K562 (cell line): ENCODE results near the gene HPS5. TPM values are rescaled to one million over a fixed set of nuclear protein-coding genes. Genes with fewer than 3 reads are reported as not detected.

ENCODE experiments used
- AFF4 ChIP-seq: sonication (generic); formaldehyde crosslinking; IDR thresholded peaks from 2 replicates; pipeline ENCODE4 v1.8.0; 2023; ENCODE audit warnings: mild to moderate bottlenecking, missing genetic modification reagents
- CBFA2T2 ChIP-seq: fragments of 450-650 bp; conservative IDR thresholded peaks from 2 replicates; pipeline ENCODE4 v1.6.1; 2017; ENCODE audit warnings: mild to moderate bottlenecking
- CXXC5 ChIP-seq: fragments of 250-450 bp; sonication (Bioruptor Pico); IDR thresholded peaks from 2 replicates; pipeline ENCODE4 v1.8.0; 2022; ENCODE audit warnings: inconsistent platforms, mild to moderate bottlenecking, moderate library complexity
- E4F1 ChIP-seq: fragments of 250-450 bp; sonication (Bioruptor Pico); IDR thresholded peaks from 2 replicates; pipeline ENCODE4 v1.5.0; 2021; ENCODE audit warnings: mild to moderate bottlenecking, borderline replicate concordance
- EZH2 ChIP-seq: IDR thresholded peaks from 2 replicates; pipeline ENCODE4 v1.6.1; 2012; ENCODE audit warnings: low read depth, mild to moderate bottlenecking, inconsistent platforms, low read length, borderline replicate concordance
- GTF2E2 ChIP-seq: fragments of 200-800 bp; sonication (Bioruptor generic); IDR thresholded peaks from 2 replicates; pipeline ENCODE4 v1.6.1; 2016; ENCODE audit warnings: missing genetic modification characterization, missing compliant biosample characterization
- HNRNPH1 ChIP-seq: fragments of 200-400 bp; formaldehyde crosslinking; optimal IDR thresholded peaks from 2 replicates; pipeline ENCODE3; 2017; ENCODE audit warnings: low read depth, mild to moderate bottlenecking, low read length, moderate library complexity
- KDM4B ChIP-seq, 2 experiments: fragments of 450-650 bp in 1 of 2; sonication (generic) in 1 of 2; IDR thresholded peaks; 2 replicates each; pipeline ENCODE4 v1.6.1; 2016 to 2017; ENCODE audit warnings: borderline replicate concordance in 2 of 2, antibody characterized with exemption in 1 of 2, low read depth in 1 of 2, mild to moderate bottlenecking in 1 of 2
- KLF6 ChIP-seq: fragments of 250-450 bp; sonication (Bioruptor Pico); IDR thresholded peaks from 2 replicates; pipeline ENCODE4 v1.4.0; 2020; ENCODE audit warnings: mild to moderate bottlenecking, moderate library complexity, borderline replicate concordance
- MIER1 ChIP-seq: fragments of 450-650 bp; IDR thresholded peaks from 2 replicates; pipeline ENCODE4 v1.6.1; 2016; ENCODE audit warnings: antibody characterized with exemption, mild to moderate bottlenecking, low read depth
- NCOA4 ChIP-seq: fragments of 450-650 bp; IDR thresholded peaks from 2 replicates; pipeline ENCODE4 v1.6.1; 2018; ENCODE audit warnings: mild to moderate bottlenecking; ENCODE audit not compliant: partially characterized antibody
- NCOR1 ChIP-seq: fragments of 450-650 bp; IDR thresholded peaks from 2 replicates; pipeline ENCODE4 v1.6.1; 2016; ENCODE audit warnings: mild to moderate bottlenecking, moderate library complexity
- PPARD ChIP-seq: fragments of 250-450 bp; sonication (Bioruptor Pico); IDR thresholded peaks from 2 replicates; pipeline ENCODE4 v1.8.0; 2022; ENCODE audit warnings: inconsistent platforms, mild to moderate bottlenecking, moderate library complexity
- SETDB1 ChIP-seq: IDR thresholded peaks from one replicate; pipeline ENCODE4 v1.6.1; 2012; ENCODE audit warnings: low read length, control low read depth, inconsistent platforms
- SMARCA5 ChIP-seq: fragments of 450-650 bp; IDR thresholded peaks from 2 replicates; pipeline ENCODE4 v1.6.1; 2016
- SRSF7 ChIP-seq: fragments of 200-400 bp; formaldehyde crosslinking; optimal IDR thresholded peaks from 2 replicates; pipeline ENCODE3; 2017; ENCODE audit warnings: mild to moderate bottlenecking, low read depth, low read length
- STAT6 ChIP-seq: sonication (generic); formaldehyde crosslinking; IDR thresholded peaks from 2 replicates; pipeline ENCODE4 v1.8.1; 2023; ENCODE audit warnings: mild to moderate bottlenecking, missing genetic modification reagents
- U2AF1 ChIP-seq: fragments of 200-400 bp; formaldehyde crosslinking; optimal IDR thresholded peaks from 2 replicates; pipeline ENCODE3; 2017; ENCODE audit warnings: mild to moderate bottlenecking, low read depth, low read length, moderate library complexity
- ZNF263 ChIP-seq: sonication (generic); formaldehyde crosslinking; IDR thresholded peaks from 2 replicates; pipeline ENCODE4 v1.8.0; 2022; ENCODE audit warnings: mild to moderate bottlenecking, missing genetic modification reagents, borderline replicate concordance
- polyA plus RNA-seq, 8 experiments: library from polyadenylated mRNA; depleted of rRNA in 4 of 8; stranded (reverse) in 5 of 8; unstranded in 3 of 8; fragments of >200 nt; fragmentation: Nextera tagmentation in 2 of 8; fragmentation: Illumina TruSeq in 1 of 8; extraction: Ambion mirVana in 2 of 8; extraction: Trizol in 1 of 8; gene quantifications; 2 replicates each; pipeline versions ENCODE4 v1.2.1 to v1.2.3, GENCODE V29; 2011 to 2014; ENCODE audit warnings: inconsistent platforms in 1 of 8, missing spikeins in 1 of 8
- total RNA-seq, 7 experiments: library from RNA; depleted of rRNA in 6 of 7; stranded (reverse); fragments of >200 nt in 6 of 7; fragmentation: Illumina TruSeq in 2 of 7; extraction: Trizol in 2 of 7; gene quantifications; 2 replicates each; pipeline versions ENCODE4 v1.2.1 to v1.2.3, GENCODE V29; 2011 to 2021; ENCODE audit warnings: low replicate concordance in 1 of 7

The HPS5 gene
- total and polyA plus RNA-seq, 9 of the 15 experiments (the other 6 are each of a cell fraction or from before 2014, with no cell fraction given) = 12.2 to 28.1 (median 16.8) TPM

GRCh38 chr11:18321969-18322711 lies at the start of gene HPS5, which contains the start of gene GTF2H1 (continued):
- no peak for TF ChIP-seq E4F1
- peak; percentile 79; the same call in 1 of the 2 replicates for TF ChIP-seq KLF6 (CRISPR knock-in tag)
- no peak for TF ChIP-seq SMARCA5
- TF ChIP-seq CBFA2T2 = peak; percentile 95
- TF ChIP-seq SETDB1 = peak; percentile 54
- no peak for TF ChIP-seq SRSF7
- TF ChIP-seq NCOR1 = 0 out of 2 replicates have a peak, but pooled peaks have one; percentile 1
- no peak for TF ChIP-seq ZNF263 (CRISPR knock-in tag)
- TF ChIP-seq PPARD = no peak
- TF ChIP-seq AFF4 (CRISPR knock-in tag) = peak; percentile 91; the same call in 1 of the 2 replicates
- no peak for TF ChIP-seq EZH2
- TF ChIP-seq GTF2E2 = peak; percentile 90
- no peak for TF ChIP-seq MIER1
- TF ChIP-seq KDM4B (IDR thresholded peaks at IDR 0.05; ENCODE audit: borderline replicate concordance in 2 of 2, low read depth in 1 of 2) = peak in 1 of 2 experiments; percentile 90; a peak in 1 of 4 replicates
- TF ChIP-seq HNRNPH1 = no peak
- TF ChIP-seq NCOA4 = no peak
- TF ChIP-seq STAT6 (CRISPR knock-in tag) = peak; percentile 99
- TF ChIP-seq CXXC5 (CRISPR knock-in tag) = peak; percentile 98
- no peak for TF ChIP-seq U2AF1
